ENCODE data around the gene ROR1. TPM values are rescaled to one million over a fixed set of nuclear protein-coding genes. Genes with fewer than 3 reads are reported as not detected.

Gene ROR1
- total RNA-seq, 1 experiment from 2014 or later: 56.3 TPM

- TF ChIP-seq IRF1 (CRISPR knock-in tag; IDR thresholded peaks at IDR 0.05): no peak
- TF ChIP-seq NR2C2 (CRISPR knock-in tag; IDR thresholded peaks at IDR 0.05): no peak
- TF ChIP-seq SP1 (CRISPR knock-in tag; conservative IDR thresholded peaks at IDR 0.05): no peak
- no peak for TF ChIP-seq FOXK1 (CRISPR knock-in tag; IDR thresholded peaks at IDR 0.05)
- no peak for TF ChIP-seq E2F5 (CRISPR knock-in tag; IDR thresholded peaks at IDR 0.05)
- TF ChIP-seq ZNF232 (CRISPR knock-in tag; IDR thresholded peaks at IDR 0.05): no peak
Observed at GRCh38 chr1:63858153-63858552, 84.3 kb downstream of the ROR1 start (continued).

- peaks cover 73% of the 10 kb centered on the region for H3K4me1 Mint-ChIP-seq
- ChIA-PET POLR2A (no interaction called here), CTCF (interaction anchor here (0.8 to 1.3 kb wide), 4 partner anchors 10 to 58 kb away, joined by 3 to 9 read pairs (median 4); no protein-coding TSS in a partner anchor)
- peaks cover 11% of the 10 kb centered on the region for H3K36me3 Mint-ChIP-seq
- ATAC-seq (no peak), DNase-seq (ENCODE audit: low spot score) (no peak)
- no peaks in the 10 kb centered on the region for H3K27me3 Mint-ChIP-seq (ENCODE audit: low read depth)
- H3K9me3 Mint-ChIP-seq: peaks cover 7% of the 10 kb centered on the region; the same call in 1 of the 2 replicates
- H3K4me3 Mint-ChIP-seq: no peak overlapping the region
- peak overlapping the region; percentile 55; the same call in 1 of the 2 replicates for H3K27ac Mint-ChIP-seq
- no peak for TF ChIP-seq NFATC4 (CRISPR knock-in tag; IDR thresholded peaks at IDR 0.05)
- TF ChIP-seq ZNF317 (CRISPR knock-in tag; IDR thresholded peaks at IDR 0.05; ENCODE audit: borderline replicate concordance, low read depth): no peak
- TF ChIP-seq SMAD4 (CRISPR knock-in tag; IDR thresholded peaks at IDR 0.05): no peak
- TF ChIP-seq E2F5 (CRISPR knock-in tag; IDR thresholded peaks at IDR 0.05): no peak
- TF ChIP-seq HMGA2 (CRISPR knock-in tag; IDR thresholded peaks at IDR 0.05): no peak
- TF ChIP-seq PREB (CRISPR knock-in tag; IDR thresholded peaks at IDR 0.05; ENCODE audit: borderline replicate concordance): no peak
- TF ChIP-seq GTF2I (CRISPR knock-in tag; conservative IDR thresholded peaks at IDR 0.05): no peak
- TF ChIP-seq E2F1 (CRISPR knock-in tag; IDR thresholded peaks at IDR 0.05): no peak
- TF ChIP-seq NFYB (CRISPR knock-in tag; conservative IDR thresholded peaks at IDR 0.05; ENCODE audit: low read depth): no peak
- TF ChIP-seq HMGXB4 (CRISPR knock-in tag; IDR thresholded peaks at IDR 0.05): no peak
- TF ChIP-seq CDX4 (CRISPR knock-in tag; IDR thresholded peaks at IDR 0.05; ENCODE audit: borderline replicate concordance): no peak
- no peak for TF ChIP-seq ZNF512 (CRISPR knock-in tag; IDR thresholded peaks at IDR 0.05; ENCODE audit: borderline replicate concordance)
- TF ChIP-seq GRHL2 (CRISPR knock-in tag; IDR thresholded peaks at IDR 0.05; ENCODE audit: insufficient replicate concordance, severe bottlenecking): no peak
- no peak for TF ChIP-seq E2F4 (CRISPR knock-in tag; IDR thresholded peaks at IDR 0.05; ENCODE audit: borderline replicate concordance, low read depth)
- no peak for TF ChIP-seq NR1H2 (CRISPR knock-in tag; IDR thresholded peaks at IDR 0.05)
- no peak for TF ChIP-seq IRF2 (CRISPR knock-in tag; IDR thresholded peaks at IDR 0.05; ENCODE audit: borderline replicate concordance, low read depth)
- TF ChIP-seq ZNF425 (CRISPR knock-in tag; conservative IDR thresholded peaks at IDR 0.05): no peak
Observed at GRCh38 chr1:63859480-63860275, 85.9 kb downstream of the ROR1 start.
